ENCODE measurements around the gene ABR. TPM values are rescaled to one million over a fixed set of nuclear protein-coding genes. Genes with fewer than 3 reads are reported as not detected.

The ABR gene
- total RNA-seq, 2 donors from 2014 or later = 159 to 200 TPM

GRCh38 chr17:1227365-1227764 is 47.6 kb upstream of the ABR start:
- TF ChIP-seq, protein P1, sequence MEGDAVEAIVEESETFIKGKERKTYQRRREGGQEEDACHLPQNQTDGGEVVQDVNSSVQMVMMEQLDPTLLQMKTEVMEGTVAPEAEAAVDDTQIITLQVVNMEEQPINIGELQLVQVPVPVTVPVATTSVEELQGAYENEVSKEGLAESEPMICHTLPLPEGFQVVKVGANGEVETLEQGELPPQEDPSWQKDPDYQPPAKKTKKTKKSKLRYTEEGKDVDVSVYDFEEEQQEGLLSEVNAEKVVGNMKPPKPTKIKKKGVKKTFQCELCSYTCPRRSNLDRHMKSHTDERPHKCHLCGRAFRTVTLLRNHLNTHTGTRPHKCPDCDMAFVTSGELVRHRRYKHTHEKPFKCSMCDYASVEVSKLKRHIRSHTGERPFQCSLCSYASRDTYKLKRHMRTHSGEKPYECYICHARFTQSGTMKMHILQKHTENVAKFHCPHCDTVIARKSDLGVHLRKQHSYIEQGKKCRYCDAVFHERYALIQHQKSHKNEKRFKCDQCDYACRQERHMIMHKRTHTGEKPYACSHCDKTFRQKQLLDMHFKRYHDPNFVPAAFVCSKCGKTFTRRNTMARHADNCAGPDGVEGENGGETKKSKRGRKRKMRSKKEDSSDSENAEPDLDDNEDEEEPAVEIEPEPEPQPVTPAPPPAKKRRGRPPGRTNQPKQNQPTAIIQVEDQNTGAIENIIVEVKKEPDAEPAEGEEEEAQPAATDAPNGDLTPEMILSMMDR (IDR thresholded peaks at IDR 0.05) = no peak
- ATAC-seq (ENCODE audit: insufficient number of reproducible peaks, low FRiP score, low read depth) = no peak
- H3K27me3 ChIP-seq (replicated peaks; ENCODE audit: insufficient read depth) = peaks cover 3% of the 10 kb centered on the region
- no peak overlapping the region for H3K27ac ChIP-seq
- peaks cover 0 to 22% of the 10 kb centered on the region in 2 donors for H3K4me1 ChIP-seq (ENCODE audit: control insufficient read depth in 1 of 2, low read depth in 2 of 2)
- H3K36me3 ChIP-seq = no peaks in the 10 kb centered on the region
- peak overlapping the region; percentile 78 for H3K4me3 ChIP-seq
- no peaks in the 10 kb centered on the region for H3K9me3 ChIP-seq
- no peak for DNase-seq (ENCODE audit: low spot score)

- Histone ChIP-seq H3K36me3 (no peaks in the 10 kb centered on the region), H3K4me1 (ENCODE audit: control insufficient read depth in 1 of 2, low read depth in 2 of 2) (peaks cover 0 to 22% of the 10 kb centered on the region in 2 donors), H3K27ac (no peak overlapping the region), H3K27me3 (replicated peaks; ENCODE audit: insufficient read depth) (peaks cover 3% of the 10 kb centered on the region), H3K4me3 (no peak overlapping the region), H3K9me3 (no peaks in the 10 kb centered on the region)
- TF ChIP-seq, protein P1 (IDR thresholded peaks at IDR 0.05) = no peak
- ATAC-seq (ENCODE audit: insufficient number of reproducible peaks, low FRiP score, low read depth) = no peak
- no peak for DNase-seq (ENCODE audit: low spot score)
Measured at GRCh38 chr17:1226308-1226707, 46.5 kb upstream of the ABR start.

DNA sequence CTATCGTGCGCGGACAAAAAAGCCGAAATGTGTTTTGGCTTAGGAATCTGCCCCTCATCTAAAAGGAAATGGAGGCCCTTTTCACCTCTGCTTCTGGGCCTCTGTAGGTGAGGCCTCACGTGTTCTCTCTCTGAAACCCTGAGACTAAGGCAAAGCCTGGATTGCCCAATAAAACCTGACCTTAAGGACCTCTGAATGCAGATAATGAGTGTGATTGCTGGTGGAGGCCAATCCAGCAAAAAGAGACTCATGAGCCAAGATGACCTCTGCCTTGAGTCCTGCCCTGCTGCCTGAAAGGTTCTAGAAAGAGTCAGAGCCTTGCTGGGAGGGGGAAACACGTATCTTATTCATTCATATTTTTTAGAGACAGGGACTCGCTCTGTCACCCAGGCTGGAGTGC is 44.5 kb upstream of the ABR start:
- H3K27me3 ChIP-seq (replicated peaks; ENCODE audit: insufficient read depth) = no peaks in the 10 kb centered on the region
- H3K27ac ChIP-seq = no peak overlapping the region
- H3K36me3 ChIP-seq = no peaks in the 10 kb centered on the region
- ATAC-seq (ENCODE audit: insufficient number of reproducible peaks, low FRiP score, low read depth) (no peak), DNase-seq (ENCODE audit: low spot score) (no peak)
- peaks cover 0 to 12% of the 10 kb centered on the region in 2 donors for H3K4me1 ChIP-seq (ENCODE audit: control insufficient read depth in 1 of 2, low read depth in 2 of 2)
- TF ChIP-seq, protein P1 (IDR thresholded peaks at IDR 0.05) = no peak
- H3K4me3 ChIP-seq = no peak overlapping the region
- no peaks in the 10 kb centered on the region for H3K9me3 ChIP-seq

GRCh38 chr17:1223662-1224061 is 43.9 kb upstream of the ABR start:
- Histone ChIP-seq H3K27me3 (replicated peaks; ENCODE audit: insufficient read depth) (no peaks in the 10 kb centered on the region), H3K36me3 (no peaks in the 10 kb centered on the region), H3K4me3 (no peak overlapping the region), H3K4me1 (ENCODE audit: control insufficient read depth in 1 of 2, low read depth in 2 of 2) (peaks cover 0 to 5% of the 10 kb centered on the region in 2 donors), H3K9me3 (no peaks in the 10 kb centered on the region), H3K27ac (no peak overlapping the region)
- DNase-seq (ENCODE audit: low spot score) = no peak
- no peak for ATAC-seq (ENCODE audit: insufficient number of reproducible peaks, low FRiP score, low read depth)
- TF ChIP-seq, protein P1 (IDR thresholded peaks at IDR 0.05) = no peak

- Histone ChIP-seq H3K4me3 (no peak overlapping the region), H3K4me1 (ENCODE audit: control insufficient read depth in 1 of 2, low read depth in 2 of 2) (no peaks in the 10 kb centered on the region), H3K9me3 (no peaks in the 10 kb centered on the region), H3K36me3 (no peaks in the 10 kb centered on the region), H3K27ac (no peak overlapping the region), H3K27me3 (replicated peaks; ENCODE audit: insufficient read depth) (no peaks in the 10 kb centered on the region)
- ATAC-seq (ENCODE audit: insufficient number of reproducible peaks, low FRiP score, low read depth) = no peak
- DNase-seq (ENCODE audit: low spot score) = no peak
- TF ChIP-seq, protein P1 (IDR thresholded peaks at IDR 0.05) = no peak
Measured at GRCh38 chr17:1222321-1222720, 42.5 kb upstream of the ABR start.
